Activated CD4-positive, alpha-beta T cell treated with anti-CD3 and anti-CD28 coated beads for 36 hours (primary cell): ENCODE data around the gene DNM3. TPM values are rescaled to one million over a fixed set of nuclear protein-coding genes. Genes with fewer than 3 reads are reported as not detected.

ENCODE experiments used
- ATAC-seq: fragments of 200-7000 bp; cut with Tn5 transposase; one replicate; pipeline ENCODE4 v1.10.0; 2021; ENCODE audit warnings: mild to moderate bottlenecking, moderate library complexity
- CTCF ChIA-PET: fragments of 350-600 bp; sonication (Branson Sonifier 250); formaldehyde crosslinking; loops from one replicate; lab custom pipeline; 2021; ENCODE audit warnings: antibody characterized with exemption; lab: Charles Lee
- POLR2A ChIA-PET: fragments of 350-600 bp; sonication (Branson Sonifier 250); formaldehyde crosslinking; loops from one replicate; lab custom pipeline; 2021; ENCODE audit warnings: antibody characterized with exemption, inconsistent platforms; lab: Charles Lee
- DNase-seq: peaks from one replicate; pipeline ENCODE4 v3.0.0-alpha.2; 2020
- H3K27ac Mint-ChIP-seq: one replicate; pipeline ENCODE4 v1.8.0; 2021; ENCODE audit warnings: mixed read lengths
- H3K27me3 Mint-ChIP-seq: one replicate; pipeline ENCODE4 v1.8.0; 2021; ENCODE audit warnings: mixed read lengths
- H3K36me3 Mint-ChIP-seq: one replicate; pipeline ENCODE4 v1.8.0; 2021; ENCODE audit warnings: low read depth, mixed read lengths
- H3K4me1 Mint-ChIP-seq: one replicate; pipeline ENCODE4 v1.8.0; 2021; ENCODE audit warnings: mixed read lengths
- H3K4me3 Mint-ChIP-seq: one replicate; pipeline ENCODE4 v1.8.0; 2021; ENCODE audit warnings: mild to moderate bottlenecking, moderate library complexity, mixed read lengths
- H3K9me3 Mint-ChIP-seq: one replicate; pipeline ENCODE4 v1.8.0; 2021; ENCODE audit warnings: low read depth, mixed read lengths
- intact Hi-C, 2 experiments: fragments of 100-400 bp; cut with DNase I in 1 of 2; cut with micrococcal nuclease in 1 of 2; formaldehyde crosslinking; loops; one replicate each; pipeline versions ENCODE4 v1.14.2 to v1.15.1; 2022 to 2024; cut with DNase I, micrococcal nuclease
- total RNA-seq, 2 experiments: library from RNA; stranded (reverse); gene quantifications; one replicate each; pipeline ENCODE4 v1.2.3, GENCODE V29; 2021

DNM3 gene
- total RNA-seq, 2 experiments from 2014 or later = 1.1 to 1.4 TPM

DNA sequence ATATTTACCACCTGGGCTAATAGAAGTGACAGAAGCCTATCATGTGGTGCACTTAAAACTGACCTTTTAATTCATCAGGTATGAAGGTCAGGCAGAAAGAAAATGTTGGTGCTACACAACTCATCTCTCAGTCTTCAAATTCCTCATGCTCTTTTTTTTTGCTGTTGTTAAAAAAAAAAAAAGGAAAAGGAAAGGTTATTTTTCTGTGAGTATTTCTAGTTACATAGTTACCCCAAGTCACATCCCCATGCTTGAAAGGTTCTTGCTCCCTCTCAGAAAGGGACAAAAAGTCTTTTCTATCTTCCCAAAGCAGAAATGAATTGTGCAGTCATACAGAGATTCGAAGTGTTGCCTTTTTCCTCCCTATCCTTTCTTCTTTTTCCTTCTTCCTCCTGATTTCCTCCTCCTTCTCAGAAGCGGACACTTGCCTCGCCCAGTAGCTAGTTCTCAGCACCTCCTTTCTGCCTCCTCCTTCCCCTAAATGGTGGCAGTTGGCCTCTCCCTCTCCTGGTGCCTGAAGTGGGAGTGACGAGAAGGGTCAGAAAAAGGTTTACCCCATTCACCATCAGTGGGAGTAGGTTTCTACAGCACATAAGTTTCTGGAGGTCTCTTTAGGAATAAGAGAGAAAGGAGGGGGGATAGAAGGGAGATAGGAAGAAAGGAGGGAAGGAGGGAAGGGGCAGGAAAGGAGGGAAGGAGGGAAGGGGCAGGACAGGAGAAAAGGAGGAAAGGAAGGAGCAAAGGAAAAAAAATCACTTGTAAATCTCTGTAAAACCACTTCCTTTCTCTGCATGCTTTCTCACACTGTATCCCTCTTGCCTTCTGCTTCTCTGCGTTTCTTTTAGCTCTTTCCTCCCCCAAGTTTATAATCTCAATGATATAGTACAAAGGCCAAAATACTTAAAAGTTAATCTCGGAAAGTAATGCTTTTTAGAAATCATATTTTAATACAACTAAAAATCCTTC, 558.7 kb downstream of the DNM3 start:
- ChIA-PET POLR2A (interaction anchor here (1.2 kb wide), 1 partner anchor 42 kb away, joined by 3 read pairs; no protein-coding TSS in a partner anchor), CTCF (interaction anchor here (0.6 to 3.5 kb wide), 32 partner anchors 8 to 755 kb away, joined by 3 to 20 read pairs (median 4); partner anchors contain the start of gene PIGC)
- H3K36me3 Mint-ChIP-seq = no peaks in the 10 kb centered on the region
- no peak overlapping the region for H3K4me3 Mint-ChIP-seq
- H3K27me3 Mint-ChIP-seq = no peaks in the 10 kb centered on the region
- H3K9me3 Mint-ChIP-seq = no peaks in the 10 kb centered on the region
- H3K4me1 Mint-ChIP-seq = peaks cover 65% of the 10 kb centered on the region
- intact Hi-C loops = loop anchor here (1.0 to 5.0 kb wide), 9 partner anchors 42 to 398 kb away; no protein-coding TSS in a partner anchor
- DNase-seq (no peak), ATAC-seq (no peak)
- no peak overlapping the region for H3K27ac Mint-ChIP-seq

DNA sequence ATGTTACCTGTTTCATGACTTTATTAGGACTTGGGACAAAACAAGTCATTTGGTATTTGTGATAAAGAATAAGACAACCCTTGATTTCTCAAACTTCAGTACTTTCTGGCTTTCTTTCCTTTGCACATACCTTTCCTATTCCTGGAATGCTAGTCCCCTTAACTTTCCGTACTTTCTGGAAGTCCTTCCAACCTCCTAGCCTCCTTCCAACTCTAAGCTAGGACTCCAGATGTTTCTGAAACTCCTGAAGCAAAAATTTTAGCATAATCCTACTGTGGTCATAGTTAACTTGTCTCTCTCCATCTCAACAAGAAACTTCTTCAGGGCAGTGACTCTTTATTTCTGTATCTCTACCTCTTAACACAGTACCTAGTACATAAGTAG, 559.4 kb downstream of the DNM3 start:
- H3K4me1 Mint-ChIP-seq = peaks cover 61% of the 10 kb centered on the region
- H3K4me3 Mint-ChIP-seq = no peak overlapping the region
- ATAC-seq (no peak), DNase-seq (no peak)
- H3K27ac Mint-ChIP-seq = no peak overlapping the region
- intact Hi-C loops = no loop called here
- ChIA-PET CTCF (interaction anchor here (2.1 to 3.5 kb wide), 6 partner anchors 11 to 398 kb away, joined by 11 to 20 read pairs (median 13); no protein-coding TSS in a partner anchor), POLR2A (no interaction called here)
- H3K9me3 Mint-ChIP-seq = no peaks in the 10 kb centered on the region
- H3K27me3 Mint-ChIP-seq = no peaks in the 10 kb centered on the region
- H3K36me3 Mint-ChIP-seq = no peaks in the 10 kb centered on the region

DNA sequence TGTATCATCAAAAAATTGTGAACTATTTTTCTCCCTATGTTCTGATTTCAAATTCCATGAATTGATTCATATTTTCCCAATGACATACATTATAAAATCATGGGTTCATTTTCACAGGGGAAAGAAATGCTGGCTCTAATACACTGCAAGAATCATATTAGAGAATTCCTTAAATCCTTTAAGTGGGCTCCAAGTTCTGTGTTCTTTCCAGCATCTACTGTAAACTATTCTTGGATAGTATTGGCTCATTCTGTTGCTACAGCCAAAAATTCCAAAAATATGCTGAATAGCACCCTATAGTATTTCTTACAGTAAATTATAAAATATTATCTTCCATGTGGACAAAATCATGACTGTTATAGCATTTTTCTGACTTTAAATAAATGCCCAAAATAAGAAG, 560.2 kb downstream of the DNM3 start:
- Mint-ChIP-seq H3K27me3 (no peaks in the 10 kb centered on the region), H3K4me1 (peaks cover 58% of the 10 kb centered on the region), H3K4me3 (no peak overlapping the region), H3K9me3 (no peaks in the 10 kb centered on the region), H3K36me3 (no peaks in the 10 kb centered on the region), H3K27ac (no peak overlapping the region)
- ChIA-PET CTCF (interaction anchor here (0.6 to 3.5 kb wide), 5 partner anchors 10 to 560 kb away, joined by 3 to 20 read pairs (median 7); no protein-coding TSS in a partner anchor), POLR2A (no interaction called here)
- intact Hi-C loops = no loop called here
- no peak for ATAC-seq
- no peak for DNase-seq

DNA sequence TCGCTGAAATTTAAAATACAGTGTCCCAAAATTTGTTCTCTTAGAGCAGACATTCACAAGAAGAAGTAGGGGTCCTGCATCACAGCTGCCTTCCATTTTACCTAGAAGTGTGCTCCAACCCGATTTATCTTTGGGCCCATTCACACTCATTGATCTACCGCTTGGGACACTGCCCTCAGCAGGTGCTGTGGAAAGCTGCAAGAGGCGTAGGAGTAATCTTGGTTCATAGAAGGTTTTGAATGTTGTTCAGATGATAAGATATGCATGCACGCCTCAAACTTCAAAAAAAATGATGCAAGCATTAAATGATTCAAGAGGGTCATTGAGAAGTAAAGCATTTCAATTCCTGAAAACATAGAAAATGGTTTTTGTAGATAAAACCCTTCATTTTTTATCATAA, 560.6 kb downstream of the DNM3 start:
- POLR2A ChIA-PET = no interaction called here
- Mint-ChIP-seq H3K9me3 (no peaks in the 10 kb centered on the region), H3K27ac (no peak overlapping the region), H3K36me3 (no peaks in the 10 kb centered on the region), H3K4me3 (no peak overlapping the region), H3K27me3 (no peaks in the 10 kb centered on the region), H3K4me1 (peaks cover 56% of the 10 kb centered on the region)
- intact Hi-C loops = no loop called here
- CTCF ChIA-PET = interaction anchor here (1.2 to 2.3 kb wide), 5 partner anchors 9 to 311 kb away, joined by 3 to 11 read pairs (median 4); no protein-coding TSS in a partner anchor
- ATAC-seq (peak; percentile 34), DNase-seq (peak; percentile 53)

DNA sequence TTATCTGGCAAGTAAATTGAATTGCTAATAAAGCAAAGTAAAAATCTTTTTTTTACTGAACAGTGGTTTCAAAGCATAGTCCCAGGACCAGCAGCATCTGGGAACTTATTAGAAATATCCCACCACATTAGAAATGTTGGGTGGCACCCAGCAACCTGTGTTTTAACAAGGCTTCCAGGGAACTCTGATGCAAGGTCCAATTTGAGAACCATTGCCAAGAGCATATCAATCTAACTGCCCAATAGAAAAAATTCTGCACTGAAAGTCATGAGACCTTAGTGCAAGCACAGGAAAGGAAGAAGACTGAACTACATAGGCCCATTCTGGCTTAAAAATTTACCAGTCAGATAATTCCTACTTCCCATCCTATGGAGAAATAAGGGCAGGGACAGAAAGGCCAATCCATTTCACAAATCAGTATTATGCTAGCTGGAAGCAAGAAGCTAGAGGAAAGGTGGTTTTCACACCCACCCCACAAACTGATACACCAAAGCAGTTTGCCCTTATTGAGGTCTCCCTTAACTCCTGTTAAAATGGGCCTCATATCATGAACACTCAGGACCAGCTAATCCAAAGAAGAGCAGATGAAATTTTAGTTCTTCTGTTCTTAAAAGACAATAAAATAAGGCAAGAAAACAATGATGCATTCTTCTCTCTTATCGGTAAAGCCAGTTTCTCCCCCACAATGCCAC, 561.7 kb downstream of the DNM3 start:
- DNase-seq = no peak
- H3K4me3 Mint-ChIP-seq = no peak overlapping the region
- no peaks in the 10 kb centered on the region for H3K9me3 Mint-ChIP-seq
- H3K27ac Mint-ChIP-seq = no peak overlapping the region
- peaks cover 45% of the 10 kb centered on the region for H3K4me1 Mint-ChIP-seq
- ChIA-PET CTCF (interaction anchor here (0.7 to 2.7 kb wide), 10 partner anchors 9 to 312 kb away, joined by 3 to 12 read pairs (median 4); no protein-coding TSS in a partner anchor), POLR2A (no interaction called here)
- no peaks in the 10 kb centered on the region for H3K36me3 Mint-ChIP-seq
- ATAC-seq = no peak
- intact Hi-C loops = no loop called here
- H3K27me3 Mint-ChIP-seq = no peaks in the 10 kb centered on the region

DNA sequence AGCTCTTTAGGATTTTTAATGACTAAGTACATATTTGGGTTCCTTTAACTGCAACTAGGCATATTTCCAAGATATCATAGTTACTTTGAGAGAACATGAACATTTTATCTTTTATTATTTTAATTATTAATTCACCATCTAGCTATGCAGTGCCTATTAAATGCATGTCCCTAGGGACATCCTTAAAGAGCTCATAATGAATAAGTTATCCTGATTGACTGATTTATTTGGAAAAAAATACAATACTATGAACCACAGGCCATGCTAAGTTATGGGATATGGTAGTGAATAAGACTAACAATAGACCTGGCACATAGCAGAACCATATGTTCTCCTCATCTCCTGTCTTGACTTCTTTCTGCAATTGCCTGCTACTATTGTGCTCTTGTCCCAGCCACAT, 562.8 kb downstream of the DNM3 start:
- no peak for DNase-seq
- CTCF ChIA-PET = interaction anchor here (0.9 to 2.7 kb wide), 6 partner anchors 14 to 418 kb away, joined by 3 to 12 read pairs (median 3); no protein-coding TSS in a partner anchor
- Mint-ChIP-seq H3K4me3 (no peak overlapping the region), H3K27me3 (no peaks in the 10 kb centered on the region), H3K36me3 (no peaks in the 10 kb centered on the region), H3K4me1 (peaks cover 34% of the 10 kb centered on the region), H3K9me3 (no peaks in the 10 kb centered on the region), H3K27ac (no peak overlapping the region)
- no peak for ATAC-seq
- POLR2A ChIA-PET = no interaction called here
- intact Hi-C loops = no loop called here

DNA sequence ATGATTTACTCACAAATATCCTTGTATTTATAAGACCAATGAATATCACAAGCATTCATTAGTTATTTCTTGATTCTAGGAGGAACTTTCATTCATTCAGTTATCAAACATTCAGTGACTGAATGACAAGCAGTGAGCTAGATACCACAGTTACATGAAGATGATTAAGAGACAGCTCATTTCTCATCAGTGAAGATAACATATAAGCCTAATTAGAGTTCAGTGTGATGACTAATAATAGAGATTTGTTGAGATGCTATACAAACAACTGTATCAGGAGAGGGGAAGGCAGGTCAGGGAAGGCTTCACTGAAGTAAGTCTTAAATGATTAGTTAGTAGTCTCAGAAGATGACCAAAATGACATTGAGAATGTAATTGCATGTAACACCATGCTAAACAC, 564.6 kb downstream of the DNM3 start:
- POLR2A ChIA-PET = no interaction called here
- no peaks in the 10 kb centered on the region for H3K36me3 Mint-ChIP-seq
- intact Hi-C loops = no loop called here
- H3K9me3 Mint-ChIP-seq = no peaks in the 10 kb centered on the region
- ATAC-seq (peak; percentile 61), DNase-seq (no peak)
- peaks cover 16% of the 10 kb centered on the region for H3K4me1 Mint-ChIP-seq
- H3K4me3 Mint-ChIP-seq = no peak overlapping the region
- CTCF ChIA-PET = interaction anchor here (0.7 to 2.0 kb wide), 6 partner anchors 66 to 410 kb away, joined by 3 to 6 read pairs (median 3); no protein-coding TSS in a partner anchor
- H3K27ac Mint-ChIP-seq = no peak overlapping the region
- H3K27me3 Mint-ChIP-seq = no peaks in the 10 kb centered on the region

DNA sequence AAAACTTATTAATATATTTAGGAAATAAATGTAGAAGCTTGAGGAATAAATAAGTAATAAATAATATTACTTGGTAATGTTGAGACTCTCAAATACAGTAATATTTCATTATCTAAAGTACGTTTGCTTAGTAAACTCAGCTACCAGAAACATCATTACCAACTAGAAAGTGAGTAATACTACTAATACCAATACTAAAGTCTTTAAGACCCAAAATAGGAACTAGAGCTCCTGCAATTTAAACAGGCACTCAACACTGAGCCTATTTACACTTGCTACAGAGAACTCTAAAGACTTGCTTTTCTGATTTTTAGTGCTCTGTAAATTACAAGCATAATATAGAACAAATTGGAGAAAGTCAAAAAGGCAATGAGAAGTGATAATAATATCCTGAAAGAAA, 565.7 kb downstream of the DNM3 start:
- ATAC-seq (no peak), DNase-seq (no peak)
- H3K36me3 Mint-ChIP-seq = no peaks in the 10 kb centered on the region
- CTCF ChIA-PET = interaction anchor here (0.7 kb wide), 2 partner anchors 10 to 599 kb away, joined by 3 read pairs; no protein-coding TSS in a partner anchor
- intact Hi-C loops = no loop called here
- H3K27ac Mint-ChIP-seq = no peak overlapping the region
- H3K4me1 Mint-ChIP-seq = peaks cover 13% of the 10 kb centered on the region
- no peaks in the 10 kb centered on the region for H3K9me3 Mint-ChIP-seq
- no peaks in the 10 kb centered on the region for H3K27me3 Mint-ChIP-seq
- no peak overlapping the region for H3K4me3 Mint-ChIP-seq
- POLR2A ChIA-PET = no interaction called here

DNA sequence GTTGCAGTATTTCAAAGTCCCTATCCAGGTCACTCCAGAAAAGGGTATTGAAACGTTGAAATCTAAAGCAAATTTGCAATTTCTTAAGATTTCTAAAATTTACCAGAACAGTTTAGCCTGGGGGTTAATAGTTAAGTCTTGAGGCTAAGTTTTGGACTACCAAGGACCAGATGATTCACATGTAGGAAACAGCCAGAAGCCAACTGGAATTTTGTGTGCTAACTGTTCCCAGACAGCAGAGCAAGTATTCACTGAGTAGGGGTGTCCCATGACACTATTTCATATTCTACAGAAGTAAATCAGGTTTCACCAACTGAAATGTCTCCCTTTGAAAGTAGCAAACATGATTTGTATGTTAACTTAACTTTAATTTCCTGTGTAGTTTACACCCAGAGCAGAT, 567.7 kb downstream of the DNM3 start:
- no peak overlapping the region for H3K27ac Mint-ChIP-seq
- no peak for ATAC-seq

DNA sequence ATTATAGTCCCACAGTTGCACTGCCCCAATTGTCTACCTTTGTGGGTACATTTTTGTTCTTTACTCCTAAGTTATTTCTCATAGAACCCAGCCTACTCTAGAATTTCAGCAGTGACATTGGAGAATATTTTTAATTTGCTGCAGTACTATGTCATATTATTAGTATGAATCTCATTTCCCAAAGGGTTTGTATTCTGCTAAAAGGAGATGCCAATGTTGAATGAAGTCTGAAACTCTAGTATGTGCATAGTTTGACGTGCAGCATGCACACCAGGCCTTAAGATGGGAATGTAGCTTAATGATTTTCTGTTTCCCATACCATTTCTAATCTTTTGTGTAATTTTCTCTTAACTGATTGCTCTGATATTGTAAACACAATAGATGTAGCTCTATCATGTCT, 568.7 kb downstream of the DNM3 start:
- no peaks in the 10 kb centered on the region for H3K36me3 Mint-ChIP-seq

More for the DNA sequence above, 567.7 kb downstream of the DNM3 start:
- no peaks in the 10 kb centered on the region for H3K27me3 Mint-ChIP-seq
- DNase-seq = no peak
- H3K4me3 Mint-ChIP-seq = no peak overlapping the region
- intact Hi-C loops = no loop called here
- no peaks in the 10 kb centered on the region for H3K36me3 Mint-ChIP-seq
- H3K9me3 Mint-ChIP-seq = no peaks in the 10 kb centered on the region
- H3K4me1 Mint-ChIP-seq = peaks cover 17% of the 10 kb centered on the region
- ChIA-PET CTCF (interaction anchor here (0.5 to 1.4 kb wide), 2 partner anchors 9 to 14 kb away, joined by 4 to 7 read pairs; no protein-coding TSS in a partner anchor), POLR2A (no interaction called here)

More for the DNA sequence above, 568.7 kb downstream of the DNM3 start:
- Mint-ChIP-seq H3K27ac (no peak overlapping the region), H3K4me1 (peaks cover 17% of the 10 kb centered on the region), H3K9me3 (no peaks in the 10 kb centered on the region), H3K27me3 (no peaks in the 10 kb centered on the region), H3K4me3 (no peak overlapping the region)
- ATAC-seq = no peak
- intact Hi-C loops = no loop called here
- DNase-seq = no peak
- ChIA-PET POLR2A (no interaction called here), CTCF (interaction anchor here (1.6 kb wide), 1 partner anchor 33 kb away, joined by 4 read pairs; the partner anchor contains the start of gene PIGC)
